NCI-H2196 (cell line): ENCODE results near the gene RNF223.
"Not testable (repeated sequence)": the region's sequence is repeated elsewhere in the genome, so short reads cannot be mapped to it uniquely, and the experiment has no call there.

Experiments used
- DNase-seq: peaks from one replicate; lab custom pipeline; 2025; ENCODE audit not compliant: unreplicated experiment; lab: John Stamatoyannopoulos, UW

Gene RNF223

GRCh38 chr1:1074631-1075147 is 583 bp upstream of the RNF223 start:
- no peak for DNase-seq

DNA sequence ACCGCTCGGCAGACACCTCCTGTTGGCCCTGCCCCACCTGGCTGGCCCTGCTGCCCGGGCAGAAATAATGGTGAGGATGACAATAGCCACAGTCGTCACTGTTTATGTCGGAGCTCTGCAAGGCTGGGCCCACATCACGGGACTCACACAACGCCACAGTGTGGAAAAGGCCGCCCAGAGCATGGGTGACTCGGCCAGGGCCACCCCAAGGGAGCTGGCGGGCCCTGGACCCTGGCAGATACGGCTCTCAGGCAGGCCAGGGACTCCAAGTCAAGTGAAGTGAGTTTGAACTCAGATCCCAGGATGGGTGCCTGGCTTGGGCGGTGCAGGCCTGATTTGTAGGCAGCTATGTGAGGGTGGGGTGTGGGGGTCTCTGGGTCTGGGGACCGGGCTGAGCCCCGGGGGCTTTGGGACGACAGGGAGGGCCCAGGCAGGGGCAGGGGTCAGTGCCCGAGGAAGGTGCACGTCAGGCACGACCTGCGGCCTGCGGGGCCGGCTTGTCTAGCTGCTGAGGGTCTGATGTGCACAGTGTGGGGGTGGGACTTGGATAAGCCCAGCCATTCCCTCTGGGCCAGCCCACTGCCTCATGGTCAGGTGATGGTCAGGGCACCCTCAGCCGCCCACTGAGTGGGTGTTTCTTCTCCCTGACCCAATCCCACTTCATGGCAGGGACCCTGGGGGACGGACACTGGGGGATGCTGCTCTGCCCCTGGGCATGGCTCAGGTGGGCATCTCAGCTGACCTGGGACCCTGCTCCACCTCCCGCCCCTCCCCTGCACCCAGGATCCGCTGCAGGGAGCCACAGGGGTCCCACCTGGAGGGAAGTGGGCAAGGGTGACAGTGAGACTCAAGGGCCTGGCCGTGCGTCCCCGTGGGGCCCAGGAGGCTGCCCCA is 1.0 kb downstream of the RNF223 start:
- DNase-seq: no peak

DNA sequence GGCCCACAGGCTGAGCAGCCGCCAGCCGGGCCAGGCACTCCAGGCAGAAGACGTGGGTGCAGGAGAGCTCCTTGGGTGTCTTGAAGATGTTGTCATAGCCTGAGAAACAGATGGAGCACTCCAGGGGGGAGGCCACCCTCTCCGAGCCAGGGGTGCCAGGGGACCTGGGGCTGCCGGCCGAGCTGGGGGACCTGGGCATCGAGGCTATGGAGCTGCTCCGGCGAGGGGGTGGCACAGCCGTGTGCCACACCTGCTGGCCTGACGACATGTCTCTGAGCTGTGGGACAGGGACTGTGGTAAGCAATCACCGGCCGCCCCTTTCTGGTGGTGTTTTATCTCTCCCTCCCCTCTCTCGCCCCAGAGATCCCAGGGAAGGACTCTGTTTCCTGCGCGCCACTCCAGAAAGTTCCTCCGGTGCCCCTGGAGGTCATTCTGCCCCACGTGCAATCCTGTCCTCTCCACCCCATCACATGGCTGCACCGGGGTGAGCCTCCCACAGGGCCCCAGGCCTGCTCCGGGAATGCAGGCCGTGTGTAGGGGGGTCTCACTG is 1.7 kb downstream of the RNF223 start:
- DNase-seq: no peak

- DNase-seq: no peak
Observed at GRCh38 chr1:1071486-1072298, 2.4 kb downstream of the RNF223 start.

- DNase-seq: no peak
Observed at GRCh38 chr1:1069711-1070676, 4.1 kb downstream of the RNF223 start.

GRCh38 chr1:1069056-1069710 is 4.9 kb downstream of the RNF223 start:
- peak; percentile 90 for DNase-seq

DNA sequence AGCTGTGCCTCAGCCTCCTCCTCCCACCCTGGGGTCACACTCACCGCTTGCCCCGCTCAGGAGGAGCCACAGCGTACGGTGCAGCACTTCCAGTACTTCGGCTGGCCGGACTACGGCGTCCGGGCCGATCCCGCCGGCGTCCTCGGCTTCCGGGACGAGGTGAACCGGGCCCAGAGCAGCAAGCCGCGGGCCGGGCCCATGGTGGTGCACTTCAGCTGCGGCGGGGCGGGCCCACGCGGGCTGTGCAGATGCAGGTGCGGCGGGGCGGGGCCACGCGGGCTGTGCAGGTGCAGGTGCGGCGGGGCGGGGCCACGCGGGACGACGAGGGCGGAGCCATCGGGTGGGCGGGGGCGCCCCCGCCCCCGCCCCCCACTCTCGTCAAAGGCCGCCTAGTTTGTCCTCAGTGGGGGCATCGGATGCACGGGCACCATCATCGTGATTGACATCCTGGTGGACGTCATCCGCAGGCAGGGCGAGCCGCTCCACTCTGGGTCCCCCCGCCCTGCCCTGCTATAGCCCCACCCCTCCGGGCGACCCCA is 5.5 kb downstream of the RNF223 start:
- peak; percentile 70 for DNase-seq

- no peak for DNase-seq
Observed at GRCh38 chr1:1067860-1068516, 6.1 kb downstream of the RNF223 start.

DNA sequence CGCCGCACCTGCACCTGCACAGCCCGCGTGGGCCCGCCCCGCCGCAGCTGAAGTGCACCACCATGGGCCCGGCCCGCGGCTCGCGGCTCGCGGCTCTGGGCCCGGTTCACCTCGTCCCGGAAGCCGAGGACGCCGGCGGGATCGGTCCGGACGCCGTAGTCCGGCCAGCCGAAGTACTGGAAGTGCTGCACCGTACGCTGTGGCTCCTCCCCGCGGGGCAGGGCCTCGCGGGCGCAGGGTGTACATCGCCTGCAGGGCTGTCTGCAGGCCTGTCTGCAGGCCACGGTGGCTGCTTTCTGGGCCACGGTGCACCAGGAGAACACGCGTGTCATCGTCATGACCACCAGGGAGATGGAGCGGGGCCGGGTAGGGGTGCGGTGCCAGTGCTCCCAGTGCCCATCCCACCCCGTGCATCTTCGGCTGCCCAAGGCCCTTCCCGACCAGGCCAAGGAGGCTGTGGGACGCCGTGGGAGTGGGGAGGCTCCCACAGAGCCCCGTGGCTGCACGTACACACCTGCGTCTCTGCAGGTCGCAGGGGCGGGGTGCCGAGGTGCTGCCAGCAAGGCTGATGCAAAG is 6.7 kb downstream of the RNF223 start:
- DNase-seq: no peak

DNA sequence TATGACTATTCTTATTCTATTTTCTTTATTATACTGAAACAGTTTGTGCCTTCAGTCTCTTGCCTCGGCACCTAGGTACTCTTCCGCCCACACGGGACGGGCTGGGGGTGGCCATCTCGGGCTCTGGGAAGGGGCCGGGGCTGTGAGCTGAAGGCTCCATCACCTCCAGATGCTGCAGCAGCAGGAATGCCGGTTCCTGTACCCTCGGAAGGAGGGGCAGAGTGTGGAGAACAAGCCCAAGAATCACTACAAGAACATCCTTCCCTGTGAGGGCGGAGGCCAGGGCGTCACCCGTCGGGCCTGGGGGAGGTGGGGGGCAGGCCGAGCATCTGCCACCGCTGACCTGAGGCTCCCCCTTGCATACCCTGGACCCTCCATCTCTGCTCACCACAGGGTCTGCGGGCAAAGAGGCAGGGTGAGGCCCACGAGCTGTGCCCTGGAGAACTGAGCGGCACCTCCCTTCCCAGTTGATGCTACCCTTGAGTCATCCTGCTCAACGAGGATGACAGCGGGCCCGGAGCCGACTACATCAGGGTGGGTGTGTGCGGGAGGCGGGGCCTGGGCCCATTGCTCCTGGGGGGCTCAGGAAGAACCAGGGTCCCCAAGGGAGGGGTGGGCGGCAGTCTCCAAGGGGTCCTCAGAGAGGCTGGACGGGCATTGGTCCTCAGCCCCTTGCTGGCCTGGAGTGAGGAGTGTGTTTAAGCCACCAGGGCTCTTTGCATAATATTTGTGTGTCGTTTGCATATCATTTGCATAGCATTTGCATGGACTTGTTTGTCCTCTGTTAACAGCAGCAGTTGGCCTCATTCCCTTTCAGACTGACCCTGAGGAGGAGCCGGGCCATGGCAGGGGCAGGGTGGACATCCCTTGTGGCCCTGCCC is 7.5 kb downstream of the RNF223 start:
- no peak for DNase-seq

GRCh38 chr1:1065940-1066304 is 8.2 kb downstream of the RNF223 start:
- DNase-seq: not testable (repeated sequence)

DNA sequence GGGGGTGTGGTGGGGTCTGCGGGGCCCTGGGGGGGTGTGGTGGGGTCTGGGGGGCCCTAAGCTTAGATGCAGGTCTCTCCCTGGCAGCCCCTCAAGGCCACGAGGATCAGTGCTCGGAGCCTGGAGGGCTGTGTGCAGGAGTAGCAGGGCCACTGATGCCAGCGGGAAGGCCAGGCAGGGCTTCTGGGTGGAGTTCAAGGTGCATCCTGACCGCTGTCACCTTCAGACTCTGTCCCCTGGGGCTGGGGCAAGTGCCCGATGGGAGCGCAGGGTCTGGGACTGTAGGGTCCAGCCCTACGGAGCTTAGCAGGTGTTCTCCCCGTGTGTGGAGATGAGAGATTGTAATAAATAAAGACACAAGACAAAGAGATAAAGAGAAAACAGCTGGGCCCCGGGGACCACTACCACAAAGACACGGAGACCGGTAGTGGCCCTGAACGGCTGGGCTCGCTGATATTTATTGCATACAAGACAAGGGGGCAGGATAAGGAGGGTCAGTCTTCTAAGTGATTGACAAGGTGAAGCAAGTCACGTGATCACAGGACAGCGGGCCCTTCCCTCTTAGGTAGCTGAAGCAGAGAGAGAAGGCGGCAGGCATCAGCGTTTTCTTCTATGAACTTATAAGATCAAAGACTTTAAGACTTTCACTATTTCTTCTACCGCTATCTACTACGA is 8.7 kb downstream of the RNF223 start:
- no peak for DNase-seq

DNA sequence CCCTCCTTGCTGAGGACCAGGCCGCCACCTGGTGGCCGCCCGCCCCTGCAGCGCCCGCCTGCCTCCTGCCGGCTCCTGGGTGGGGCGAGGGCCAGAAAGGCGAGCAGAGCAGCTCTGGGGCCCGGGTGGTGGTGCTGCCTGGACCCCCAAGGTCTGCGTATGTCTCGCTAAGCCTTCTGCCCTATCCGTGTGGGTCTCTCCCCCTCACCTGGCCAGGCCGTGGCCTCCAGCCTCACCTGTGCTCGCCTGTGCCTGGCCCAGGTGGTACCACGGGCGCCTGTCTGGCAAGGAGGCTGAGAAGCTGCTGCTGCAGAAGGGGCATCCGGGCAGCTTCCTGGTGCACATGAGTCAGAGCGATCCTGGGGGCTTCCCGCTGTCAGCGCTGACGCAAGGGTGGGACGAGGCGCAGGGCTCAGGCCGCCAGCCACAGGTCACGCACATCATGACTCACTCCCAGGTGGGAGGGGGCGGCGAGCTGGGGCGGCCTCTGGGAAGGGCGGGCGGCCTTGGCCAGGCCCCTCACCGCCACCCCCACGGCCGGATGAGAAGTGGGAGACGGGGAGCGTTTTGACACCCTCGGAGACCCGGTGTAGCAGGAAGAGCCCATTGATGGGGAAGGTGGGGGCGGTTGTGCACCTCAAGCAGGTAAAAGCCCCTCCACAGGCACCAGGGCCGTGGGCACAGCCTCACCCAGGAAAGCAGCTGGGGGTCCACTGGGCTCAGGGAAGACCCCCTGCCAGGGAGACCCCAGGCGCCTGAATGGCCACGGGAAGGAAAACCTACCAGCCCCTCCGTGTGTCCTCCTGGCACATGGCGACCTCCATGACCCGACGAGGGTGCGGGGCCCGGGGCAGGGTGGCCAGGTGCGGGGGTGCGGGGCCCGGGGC is 9.9 kb downstream of the RNF223 start:
- peak; percentile 59 for DNase-seq

DNA sequence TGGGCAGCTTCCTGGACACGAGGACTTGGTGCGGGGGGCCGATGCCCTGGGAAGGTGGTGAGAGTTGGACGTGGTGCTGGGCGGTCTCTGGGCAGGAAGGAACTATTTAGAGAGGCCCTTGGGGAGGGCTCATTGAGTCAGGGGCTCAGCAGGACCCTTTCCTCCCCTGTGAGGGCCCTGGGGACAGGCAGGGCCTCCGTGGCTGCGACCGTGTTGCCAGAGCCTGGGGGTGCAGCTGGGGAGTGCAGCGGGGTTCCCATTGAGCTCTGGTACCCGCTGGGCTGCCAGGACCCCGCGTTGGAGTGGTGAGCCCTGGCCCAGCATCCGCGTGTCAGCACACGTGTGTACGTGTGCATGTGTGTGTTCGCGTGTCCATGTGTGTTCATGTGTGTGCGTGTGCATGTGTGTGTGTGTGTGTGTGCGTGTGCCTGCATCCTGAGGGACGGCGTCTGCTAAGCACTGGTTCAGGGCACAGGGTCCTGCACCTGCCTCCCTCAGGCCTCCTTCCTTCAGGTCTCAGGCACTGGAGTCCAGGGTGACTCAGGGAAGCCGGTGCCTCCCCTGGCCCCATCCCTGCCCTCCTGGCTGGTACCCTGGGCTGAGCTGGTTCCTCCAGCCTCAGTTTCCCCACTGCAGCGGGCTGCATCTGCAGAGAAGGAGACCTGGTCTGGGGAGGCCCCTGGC is 10.7 kb downstream of the RNF223 start:
- DNase-seq: no peak

- no peak for DNase-seq
Observed at GRCh38 chr1:1062348-1063163, 11.6 kb downstream of the RNF223 start.
